IMR-90 (cell line): ENCODE measurements around the gene FAM117B. TPM values are rescaled to one million over a fixed set of nuclear protein-coding genes. Genes with fewer than 3 reads are reported as not detected.

Source experiments
- ATAC-seq: fragments of 200-7000 bp; cut with Tn5 transposase; 2 replicates; pipeline ENCODE4 v1.9.1; 2020; ENCODE audit warnings: low read depth, mild to moderate bottlenecking, moderate library complexity
- BruUV-seq: library from RNA; stranded (reverse); fragments of 400-500 nt; replicated peaks from 2 replicates; lab custom pipeline; 2021; lab: Mats Ljungman, UMichigan
- CTCF ChIA-PET: fragments of 300-600 bp; formaldehyde crosslinking; extraction: SDS; loops from one replicate; lab custom pipeline; 2021; ENCODE audit warnings: antibody characterized with exemption; lab: Yijun Ruan, JAX
- POLR2A ChIA-PET: fragments of 300-600 bp; sonication (Branson Sonifier 250); formaldehyde crosslinking; loops from one replicate; lab custom pipeline; 2022; ENCODE audit warnings: antibody characterized with exemption; ENCODE audit not compliant: unreplicated experiment; lab: Charles Lee
- DNase-seq: peaks from one replicate; pipeline ENCODE4 v3.0.0; 2013
- H2AFZ ChIP-seq: replicated peaks from 2 replicates; pipeline ENCODE3; 2013; ENCODE audit warnings: low read length, mild to moderate bottlenecking; ENCODE audit not compliant: poor library complexity
- H2AK5ac ChIP-seq: 2 replicates; pipeline ENCODE4 v1.6.1; 2013; ENCODE audit warnings: low read depth, low read length, inconsistent platforms
- H2AK9ac ChIP-seq: replicated peaks from 2 replicates; pipeline ENCODE3; 2013; ENCODE audit warnings: mild to moderate bottlenecking, low read depth, low read length, moderate library complexity; ENCODE audit not compliant: poor library complexity
- H2BK120ac ChIP-seq: 2 replicates; pipeline ENCODE4 v1.6.1; 2013; ENCODE audit warnings: low read depth, low read length, inconsistent platforms
- H2BK15ac ChIP-seq: 3 replicates; pipeline ENCODE4 v1.6.1; 2013; ENCODE audit warnings: low read depth, low read length, inconsistent platforms
- H2BK20ac ChIP-seq: 2 replicates; pipeline ENCODE4 v1.6.1; 2013; ENCODE audit warnings: low read depth, mild to moderate bottlenecking, inconsistent platforms, low read length, moderate library complexity
- H2BK5ac ChIP-seq: 2 replicates; pipeline ENCODE4 v1.6.1; 2013; ENCODE audit warnings: mild to moderate bottlenecking, low read depth, low read length, inconsistent platforms; ENCODE audit not compliant: poor library complexity, severe bottlenecking
- H3K14ac ChIP-seq: replicated peaks from 2 replicates; pipeline ENCODE4 v1.6.1; 2013; ENCODE audit warnings: low read depth, low read length, inconsistent platforms
- H3K18ac ChIP-seq: 2 replicates; pipeline ENCODE4 v1.6.1; 2013; ENCODE audit warnings: low read depth, low read length, control low read depth
- H3K23ac ChIP-seq: 2 replicates; pipeline ENCODE4 v1.6.1; 2013; ENCODE audit warnings: low read depth, low read length, inconsistent platforms
- H3K27ac ChIP-seq: 2 replicates; pipeline ENCODE4 v1.5.1; 2013; ENCODE audit warnings: mild to moderate bottlenecking, control low read depth, low read length; ENCODE audit not compliant: insufficient read depth
- H3K27me3 ChIP-seq: 2 replicates; pipeline ENCODE4 v1.6.1; 2013; ENCODE audit warnings: low read length; ENCODE audit not compliant: control insufficient read depth, insufficient read depth
- H3K36me3 ChIP-seq: 2 replicates; pipeline ENCODE4 v1.6.1; 2013; ENCODE audit warnings: low read length, mixed read lengths; ENCODE audit not compliant: control insufficient read depth, insufficient read depth
- H3K4ac ChIP-seq: 2 replicates; pipeline ENCODE4 v1.6.1; 2013; ENCODE audit warnings: low read depth, low read length, inconsistent platforms
- H3K4me1 ChIP-seq: 2 replicates; pipeline ENCODE4 v1.6.1; 2013; ENCODE audit warnings: low read length, mixed read lengths; ENCODE audit not compliant: control insufficient read depth, insufficient read depth
- H3K4me2 ChIP-seq: 2 replicates; pipeline ENCODE4 v1.6.1; 2013; ENCODE audit warnings: low read depth, mild to moderate bottlenecking, control low read depth, low read length, moderate library complexity
- H3K4me3 ChIP-seq: 2 replicates; pipeline ENCODE4 v1.5.1; 2013; ENCODE audit warnings: low read depth, mild to moderate bottlenecking, control low read depth, low read length, moderate library complexity; ENCODE audit not compliant: insufficient read depth
- H3K56ac ChIP-seq: 2 replicates; pipeline ENCODE4 v1.6.1; 2013; ENCODE audit warnings: low read length, inconsistent platforms; ENCODE audit not compliant: insufficient read depth; ENCODE audit errors: extremely low read depth
- H3K79me1 ChIP-seq, 2 experiments: 2 replicates each; pipeline ENCODE4 v1.6.1; 2013; ENCODE audit warnings: low read length in 2 of 2, inconsistent platforms in 1 of 2, low read depth in 1 of 2
- H3K9ac ChIP-seq: 2 replicates; pipeline ENCODE4 v1.6.1; 2013; ENCODE audit warnings: low read depth, low read length, control low read depth
- H3K9me1 ChIP-seq: 2 replicates; pipeline ENCODE4 v1.6.1; 2013; ENCODE audit warnings: low read length, inconsistent platforms; ENCODE audit not compliant: insufficient read depth
- H3K9me3 ChIP-seq: 2 replicates; pipeline ENCODE4 v1.6.1; 2013; ENCODE audit warnings: low read length; ENCODE audit not compliant: control insufficient read depth, insufficient read depth
- H4K20me1 ChIP-seq: 2 replicates; pipeline ENCODE4 v1.6.1; 2013; ENCODE audit warnings: low read length, inconsistent platforms; ENCODE audit not compliant: insufficient read depth
- H4K5ac ChIP-seq: 2 replicates; pipeline ENCODE4 v1.6.1; 2013; ENCODE audit warnings: mild to moderate bottlenecking, low read depth, low read length, control low read depth
- H4K8ac ChIP-seq, 2 experiments: 2 replicates each; pipeline ENCODE4 v1.6.1; 2013; ENCODE audit warnings: low read depth in 2 of 2, low read length in 2 of 2, control low read depth in 1 of 2, inconsistent platforms in 1 of 2
- H4K91ac ChIP-seq: 2 replicates; pipeline ENCODE4 v1.6.1; 2013; ENCODE audit warnings: low read depth, low read length, inconsistent platforms; ENCODE audit not compliant: insufficient read depth
- CEBPB ChIP-seq: IDR thresholded peaks from 2 replicates; pipeline ENCODE4 v1.6.1; 2012; ENCODE audit warnings: low read depth, low read length, improper control_type of control experiment
- CHD1 ChIP-seq: IDR thresholded peaks from 2 replicates; pipeline ENCODE4 v1.6.1; 2012; ENCODE audit warnings: low read depth, low read length, improper control_type of control experiment
- FOS ChIP-seq: fragments of 150-350 bp; IDR thresholded peaks from 2 replicates; pipeline ENCODE4 v1.6.1; 2016; ENCODE audit warnings: low read depth, low read length
- MAFK ChIP-seq: IDR thresholded peaks from 2 replicates; pipeline ENCODE4 v1.6.1; 2012; ENCODE audit warnings: low read depth, low read length, improper control_type of control experiment
- MXI1 ChIP-seq: IDR thresholded peaks from 2 replicates; pipeline ENCODE4 v1.6.1; 2012; ENCODE audit warnings: low read depth, mild to moderate bottlenecking, low read length, moderate library complexity, borderline replicate concordance
- POLR2A ChIP-seq: IDR thresholded peaks from 2 replicates; pipeline ENCODE4 v1.6.1; 2012; ENCODE audit warnings: mild to moderate bottlenecking, low read depth, low read length
- RFX5 ChIP-seq: IDR thresholded peaks from 2 replicates; pipeline ENCODE4 v1.8.0; 2012; ENCODE audit warnings: low read depth, mild to moderate bottlenecking, low read length, moderate library complexity
- SMC3 ChIP-seq: fragments of 150-350 bp; IDR thresholded peaks from 2 replicates; pipeline ENCODE4 v1.6.1; 2016; ENCODE audit warnings: low read depth, mild to moderate bottlenecking, antibody characterized with exemption, low read length, moderate library complexity
- WGBS, 2 experiments: methylation state at CpG; one replicate each; pipeline versions ENCODE4 v1.1.5 to v1.1.7; 2013; ENCODE audit warnings: missing lambda C conversion rate in 2 of 2; ENCODE audit not compliant: insufficient read length in 1 of 2; ENCODE audit errors: extremely low coverage in 2 of 2; 5-methylcytosine and 5-hydroxymethylcytosine counted together
- dilution Hi-C: fragments of 300-500 bp; cut with HindIII; formaldehyde crosslinking; loops from one replicate; pipeline ENCODE4 v1.14.3; 2018; ENCODE audit warnings: low sequenced_read_pairs; ENCODE audit not compliant: unreplicated experiment
- in situ Hi-C: fragments of 300-500 bp; cut with MboI; formaldehyde crosslinking; loops from 3 replicates; pipeline ENCODE4 v1.14.3; 2019; ENCODE audit warnings: low sequenced_read_pairs, inconsistent platforms, mixed read lengths
- intact Hi-C: fragments of 100-400 bp; cut with micrococcal nuclease; formaldehyde crosslinking; loops from 2 replicates; pipeline ENCODE4 v1.10.0; 2022
- polyA plus RNA-seq, 3 experiments: library from polyadenylated mRNA; depleted of rRNA; stranded (reverse); fragments of >200 nt; gene quantifications; 2 replicates each; pipeline ENCODE4 v1.2.3, GENCODE V29; 2012; ENCODE audit warnings: low replicate concordance in 1 of 3
- total RNA-seq: library from RNA; depleted of rRNA; stranded (reverse); fragments of >200 nt; gene quantifications from 2 replicates; pipeline ENCODE4 v1.2.3, GENCODE V29; 2012

FAM117B gene
- total and polyA plus RNA-seq, 2 of the 4 experiments (the other 2 are of a cell fraction) = 0.54 to 0.79 TPM

GRCh38 chr2:202624133-202624532, 10.6 kb upstream of the FAM117B start:
- no peak for DNase-seq
- no peak overlapping the region for H3K14ac ChIP-seq
- intact Hi-C loops = loop anchor here (1.0 kb wide), 1 partner anchor 17 kb away; no protein-coding TSS in a partner anchor
- no peak overlapping the region for H2BK15ac ChIP-seq
- no peak overlapping the region for H3K18ac ChIP-seq
- H4K8ac ChIP-seq = no peak overlapping the region
- in situ Hi-C loops = no loop called here
- H2AK9ac ChIP-seq = no peak overlapping the region
- ChIA-PET POLR2A (interaction anchor here (0.7 kb wide), 1 partner anchor 67 kb away, joined by 6 read pairs; no protein-coding TSS in a partner anchor), CTCF (no interaction called here)
- no peak overlapping the region for H3K4me2 ChIP-seq
- TF ChIP-seq POLR2A = no peak
- no peak for TF ChIP-seq CEBPB
- TF ChIP-seq SMC3 = no peak
- no peak for TF ChIP-seq CHD1
- no peak for TF ChIP-seq FOS
- TF ChIP-seq RFX5 = no peak
- TF ChIP-seq MAFK = no peak
- TF ChIP-seq MXI1 = no peak
- no peak overlapping the region for H2AFZ ChIP-seq
- no peak overlapping the region for H2BK20ac ChIP-seq
- H3K27me3 ChIP-seq = no peaks in the 10 kb centered on the region
- no peak overlapping the region for H3K56ac ChIP-seq
- H3K36me3 ChIP-seq = no peaks in the 10 kb centered on the region
- dilution Hi-C loops = no loop called here
- no CpG with 5 or more reads among the region's 5 CpGs for WGBS, 2 experiments
- peaks cover 3% of the 10 kb centered on the region; the same call in 1 of the 2 replicates for H3K4me1 ChIP-seq
- H3K27ac ChIP-seq = no peak overlapping the region
- no peak overlapping the region for H3K4me3 ChIP-seq
- H4K20me1 ChIP-seq = no peaks in the 10 kb centered on the region
- no peak for ATAC-seq
- H3K9ac ChIP-seq = no peak overlapping the region
- no peaks in the 10 kb centered on the region for H3K79me1 ChIP-seq
- no peak overlapping the region for H2AK5ac ChIP-seq
- no peak overlapping the region for H4K5ac ChIP-seq
- H2BK120ac ChIP-seq = no peak overlapping the region
- no peaks in the 10 kb centered on the region for H3K9me3 ChIP-seq
- no peak overlapping the region for H4K91ac ChIP-seq
- H3K23ac ChIP-seq = no peak overlapping the region
- H3K4ac ChIP-seq = no peak overlapping the region
- no peaks in the 10 kb centered on the region for H3K9me1 ChIP-seq
- no peak overlapping the region for H2BK5ac ChIP-seq
- BruUV-seq = no TSS peak
